ENCODE measurements around the gene DFFB.

GRCh38 chr1:3896396-3897000, 39.2 kb downstream of the DFFB start:
- TF ChIP-seq NR2C2 (CRISPR knock-in tag; IDR thresholded peaks at IDR 0.05) (no peak), NR2C2 (tag; IDR thresholded peaks at IDR 0.05) (no peak), USF2 (CRISPR knock-in tag; IDR thresholded peaks at IDR 0.05) (no peak), CEBPG (CRISPR knock-in tag; IDR thresholded peaks at IDR 0.05) (no peak), CEBPG (tag; conservative IDR thresholded peaks at IDR 0.05 in 1 of 2, IDR thresholded peaks at IDR 0.05 in 1 of 2) (no peak), ZNF395 (CRISPR knock-in tag; IDR thresholded peaks at IDR 0.05) (no peak), POLR2A (conservative IDR thresholded peaks at IDR 0.05) (no peak), RFX5 (IDR thresholded peaks at IDR 0.05; ENCODE audit: low read depth, low read length) (no peak)

Measured in K562 (cell line).